ENCODE results near the gene USP31.

USP31 gene

GRCh38 chr16:23066676-23067075, 82.6 kb downstream of the USP31 start:
- Histone ChIP-seq H3K9me3 (no peaks in the 10 kb centered on the region), H3K27me3 (no peaks in the 10 kb centered on the region), H3K4me1 (peaks cover 4% of the 10 kb centered on the region), H3K36me3 (peaks cover 32% of the 10 kb centered on the region), H3K4me3 (ENCODE audit: low read depth, low read length) (no peak overlapping the region)
- no peak for DNase-seq
- TF ChIP-seq CTCF (IDR thresholded peaks at IDR 0.05; ENCODE audit: low read depth, low read length) = no peak

GRCh38 chr16:23064639-23065038, 84.6 kb downstream of the USP31 start:
- DNase-seq = no peak

GRCh38 chr16:23062524-23062923, 86.7 kb downstream of the USP31 start:
- H3K36me3 ChIP-seq = peaks cover 2% of the 10 kb centered on the region; the same call in 1 of the 2 replicates
- no peak overlapping the region for H3K4me3 ChIP-seq (ENCODE audit: low read depth, low read length)
- no peaks in the 10 kb centered on the region for H3K27me3 ChIP-seq
- no peaks in the 10 kb centered on the region for H3K9me3 ChIP-seq
- no peaks in the 10 kb centered on the region for H3K4me1 ChIP-seq
- no peak for DNase-seq
- no peak for TF ChIP-seq CTCF (IDR thresholded peaks at IDR 0.05; ENCODE audit: low read depth, low read length)

More at GRCh38 chr16:23064639-23065038, 84.6 kb downstream of the USP31 start:
- Histone ChIP-seq H3K27me3 (no peaks in the 10 kb centered on the region), H3K36me3 (peaks cover 21% of the 10 kb centered on the region), H3K4me1 (no peaks in the 10 kb centered on the region), H3K4me3 (ENCODE audit: low read depth, low read length) (no peak overlapping the region), H3K9me3 (no peaks in the 10 kb centered on the region)
- no peak for TF ChIP-seq CTCF (IDR thresholded peaks at IDR 0.05; ENCODE audit: low read depth, low read length)

- H3K4me3 ChIP-seq (ENCODE audit: low read depth, low read length) = no peak overlapping the region
- no peak for DNase-seq
- H3K36me3 ChIP-seq = no peaks in the 10 kb centered on the region
- no peak for TF ChIP-seq CTCF (IDR thresholded peaks at IDR 0.05; ENCODE audit: low read depth, low read length)
- no peaks in the 10 kb centered on the region for H3K27me3 ChIP-seq
- H3K4me1 ChIP-seq = no peaks in the 10 kb centered on the region
- no peaks in the 10 kb centered on the region for H3K9me3 ChIP-seq
These were observed 87.6 kb downstream of the USP31 start for GRCh38 chr16:23061669-23062068.

GRCh38 chr16:23060458-23061320, 88.6 kb downstream of the USP31 start:
- Histone ChIP-seq H3K36me3 (no peaks in the 10 kb centered on the region), H3K27me3 (no peaks in the 10 kb centered on the region), H3K4me3 (ENCODE audit: low read depth, low read length) (no peak overlapping the region), H3K4me1 (no peaks in the 10 kb centered on the region), H3K9me3 (no peaks in the 10 kb centered on the region)
- peak; percentile 94 for TF ChIP-seq CTCF (IDR thresholded peaks at IDR 0.05; ENCODE audit: low read depth, low read length)
- peak; percentile 77 for DNase-seq

GRCh38 chr16:23059433-23059832, 89.8 kb downstream of the USP31 start:
- no peak for DNase-seq
- Histone ChIP-seq H3K36me3 (no peaks in the 10 kb centered on the region), H3K9me3 (no peaks in the 10 kb centered on the region), H3K4me1 (no peaks in the 10 kb centered on the region), H3K4me3 (ENCODE audit: low read depth, low read length) (no peak overlapping the region), H3K27me3 (no peaks in the 10 kb centered on the region)
- no peak for TF ChIP-seq CTCF (IDR thresholded peaks at IDR 0.05; ENCODE audit: low read depth, low read length)

Measured in BE2C (cell line).